ENCODE measurements around the gene ETNK2. TPM values are rescaled to one million over a fixed set of nuclear protein-coding genes. Genes with fewer than 3 reads are reported as not detected.

The ETNK2 gene
- total and polyA plus RNA-seq, 2 donors (not counting 1 experiment from before 2014, with no cell fraction given) = 0.49 to 2.8 TPM

GRCh38 chr1:204128464-204128963, 23.3 kb downstream of the ETNK2 start:
- Histone ChIP-seq H3K9me3 (ENCODE audit: control extremely low read depth in 1 of 3, control insufficient read depth in 2 of 3, insufficient read depth in 1 of 3, low read length in 2 of 3) (no peaks in the 10 kb centered on the region), H3K4me1 (ENCODE audit: control insufficient read depth in 2 of 2, insufficient read depth in 2 of 2, low read length in 2 of 2) (peaks cover 7 to 8% of the 10 kb centered on the region in 2 donors), H3K79me2 (ENCODE audit: control insufficient read depth, insufficient read depth, low read length) (no peaks in the 10 kb centered on the region), H3K36me3 (replicated peaks in 1 of 2; ENCODE audit: control extremely low read depth in 1 of 2, control insufficient read depth in 1 of 2, extremely low read depth in 1 of 2, insufficient read depth in 2 of 2, low read length in 1 of 2) (no peaks in the 10 kb centered on the region), H2AFZ (ENCODE audit: insufficient read depth, low read depth, low read length, poor library complexity, severe bottlenecking) (peak overlapping the region; percentile 58), H3K9ac (ENCODE audit: low read length) (no peak overlapping the region), H3K4me2 (replicated peaks; ENCODE audit: low read depth, low read length, poor library complexity, severe bottlenecking) (peak overlapping the region; percentile 56), H3K4me3 (ENCODE audit: control extremely low read depth in 1 of 5, extremely low read depth in 1 of 5, insufficient read depth in 1 of 5, low read depth in 2 of 5, low read length in 4 of 5) (no peak overlapping the region), H3K27me3 (replicated peaks in 1 of 4; ENCODE audit: control extremely low read depth in 1 of 4, control insufficient read depth in 3 of 4, insufficient read depth in 4 of 4, low read length in 3 of 4) (peaks cover 0 to 12% (median 2%) of the 10 kb centered on the region in 4 experiments), H4K20me1 (ENCODE audit: control insufficient read depth, insufficient read depth, low read length, poor library complexity, severe bottlenecking) (no peaks in the 10 kb centered on the region), H3K27ac (ENCODE audit: low read length in 2 of 2) (no peak overlapping the region)
- H3K4me1 Mint-ChIP-seq = peaks cover 5% of the 10 kb centered on the region
- no peak overlapping the region for H3K27ac Mint-ChIP-seq
- ChIA-PET POLR2A (no interaction called here), CTCF (interaction anchor here (0.6 to 4.0 kb wide), 20 partner anchors 8 to 1254 kb away, joined by 3 to 25 read pairs (median 4); partner anchors contain the start of genes ATP2B4 and SNRPE)
- peaks cover 14% of the 10 kb centered on the region for H3K27me3 Mint-ChIP-seq
- DNase-seq (no peak), ATAC-seq (ENCODE audit: low read depth) (no peak)
- no peaks in the 10 kb centered on the region for H3K9me3 Mint-ChIP-seq (ENCODE audit: insufficient read depth)
- peak overlapping the region; percentile 26 for H3K4me3 Mint-ChIP-seq
- WGBS (ENCODE audit: insufficient coverage) = 50% methylated on average over 2 of the region's 4 CpGs
- intact Hi-C loops (cut with micrococcal nuclease) = loop anchor here (5.0 kb wide), 1 partner anchor 626 kb away; no protein-coding TSS in a partner anchor
- no peak for TF ChIP-seq CTCF (IDR thresholded peaks at IDR 0.05)
- TF ChIP-seq EZH2 (IDR thresholded peaks at IDR 0.05; ENCODE audit: borderline replicate concordance, insufficient read depth, low read depth, low read length, poor library complexity, severe bottlenecking) = no peak

- Mint-ChIP-seq H3K4me3 (no peak overlapping the region), H3K27me3 (peaks cover 14% of the 10 kb centered on the region), H3K4me1 (peaks cover 5% of the 10 kb centered on the region), H3K9me3 (ENCODE audit: insufficient read depth) (no peaks in the 10 kb centered on the region), H3K27ac (no peak overlapping the region)
- H3K4me1 ChIP-seq (ENCODE audit: control insufficient read depth in 2 of 2, insufficient read depth in 2 of 2, low read length in 2 of 2) = peaks cover 7 to 8% of the 10 kb centered on the region in 2 donors
- peak; percentile 16 for TF ChIP-seq CTCF (IDR thresholded peaks at IDR 0.05)
- TF ChIP-seq EZH2 (IDR thresholded peaks at IDR 0.05; ENCODE audit: borderline replicate concordance, insufficient read depth, low read depth, low read length, poor library complexity, severe bottlenecking) = no peak
- ChIA-PET CTCF (interaction anchor here (0.6 to 4.0 kb wide), 7 partner anchors 12 to 882 kb away, joined by 3 to 25 read pairs (median 6); partner anchors contain the start of gene SNRPE), POLR2A (no interaction called here)
- no peak overlapping the region for H3K9ac ChIP-seq (ENCODE audit: low read length)
- H4K20me1 ChIP-seq (ENCODE audit: control insufficient read depth, insufficient read depth, low read length, poor library complexity, severe bottlenecking) = no peaks in the 10 kb centered on the region
- H2AFZ ChIP-seq (ENCODE audit: insufficient read depth, low read depth, low read length, poor library complexity, severe bottlenecking) = no peak overlapping the region
- no peak overlapping the region for H3K4me3 ChIP-seq (ENCODE audit: control extremely low read depth in 1 of 5, extremely low read depth in 1 of 5, insufficient read depth in 1 of 5, low read depth in 2 of 5, low read length in 4 of 5)
- 23% methylated on average over 3 of the region's 5 CpGs for WGBS (ENCODE audit: insufficient coverage)
- intact Hi-C loops (cut with micrococcal nuclease) = loop anchor here (5.0 kb wide), 1 partner anchor 625 kb away; no protein-coding TSS in a partner anchor
- H3K9me3 ChIP-seq (ENCODE audit: control extremely low read depth in 1 of 3, control insufficient read depth in 2 of 3, insufficient read depth in 1 of 3, low read length in 2 of 3) = no peaks in the 10 kb centered on the region
- no peak overlapping the region for H3K4me2 ChIP-seq (replicated peaks; ENCODE audit: low read depth, low read length, poor library complexity, severe bottlenecking)
- H3K27me3 ChIP-seq (replicated peaks in 1 of 4; ENCODE audit: control extremely low read depth in 1 of 4, control insufficient read depth in 3 of 4, insufficient read depth in 4 of 4, low read length in 3 of 4) = peaks cover 0 to 12% (median 2%) of the 10 kb centered on the region in 4 experiments
- H3K36me3 ChIP-seq (replicated peaks in 1 of 2; ENCODE audit: control extremely low read depth in 1 of 2, control insufficient read depth in 1 of 2, extremely low read depth in 1 of 2, insufficient read depth in 2 of 2, low read length in 1 of 2) = no peaks in the 10 kb centered on the region
- no peak for DNase-seq
- H3K27ac ChIP-seq (ENCODE audit: low read length in 2 of 2) = no peak overlapping the region
- ATAC-seq (ENCODE audit: low read depth) = no peak
- no peaks in the 10 kb centered on the region for H3K79me2 ChIP-seq (ENCODE audit: control insufficient read depth, insufficient read depth, low read length)
Observed at GRCh38 chr1:204127597-204128242, 24.1 kb downstream of the ETNK2 start.
